K562 (cell line): Measurements from ENCODE around the gene APOBEC3A. TPM values are rescaled to one million over a fixed set of nuclear protein-coding genes. Genes with fewer than 3 reads are reported as not detected.

ENCODE experiments used
- CC2D1A ChIP-seq: fragments of 450-650 bp; IDR thresholded peaks from 2 replicates; pipeline ENCODE4 v1.6.1; 2017; ENCODE audit warnings: mild to moderate bottlenecking
- MAZ ChIP-seq, 2 experiments: fragments of 450-650 bp in 1 of 2; sonication (generic) in 1 of 2; formaldehyde crosslinking; IDR thresholded peaks in 1 of 2; conservative IDR thresholded peaks in 1 of 2; 2 replicates each; pipeline versions ENCODE4 v1.4.0 to v1.5.0; 2020; ENCODE audit warnings: mild to moderate bottlenecking in 1 of 2, missing genetic modification reagents in 1 of 2
- NUFIP1 ChIP-seq: fragments of 450-650 bp; IDR thresholded peaks from 2 replicates; pipeline ENCODE4 v1.6.1; 2018; ENCODE audit not compliant: partially characterized antibody
- RCOR1 ChIP-seq, 2 experiments: IDR thresholded peaks; 2 replicates each; pipeline ENCODE4 v1.6.1; 2012; ENCODE audit warnings: low read depth in 2 of 2, low read length in 2 of 2, borderline replicate concordance in 1 of 2, improper control_type of control experiment in 1 of 2
- SREBF2 ChIP-seq: sonication (generic); formaldehyde crosslinking; IDR thresholded peaks from 2 replicates; pipeline ENCODE4 v1.4.0; 2020; ENCODE audit warnings: mild to moderate bottlenecking, missing genetic modification reagents
- ZNF134 ChIP-seq: fragments of 250-450 bp; sonication (Bioruptor Pico); conservative IDR thresholded peaks from 2 replicates; pipeline ENCODE4 v1.4.0; 2020
- ZNF668 ChIP-seq: fragments of 250-450 bp; sonication (Bioruptor Pico); IDR thresholded peaks from 2 replicates; pipeline ENCODE4 v1.8.0; 2022; ENCODE audit warnings: mild to moderate bottlenecking, inconsistent platforms
- ZNF695 ChIP-seq: fragments of 450-650 bp; formaldehyde crosslinking; IDR thresholded peaks from 2 replicates; pipeline ENCODE4 v1.4.0; 2020; ENCODE audit warnings: mild to moderate bottlenecking, moderate library complexity
- polyA plus RNA-seq, 8 experiments: library from polyadenylated mRNA; depleted of rRNA in 4 of 8; stranded (reverse) in 5 of 8; unstranded in 3 of 8; fragments of >200 nt; fragmentation: Nextera tagmentation in 2 of 8; fragmentation: Illumina TruSeq in 1 of 8; extraction: Ambion mirVana in 2 of 8; extraction: Trizol in 1 of 8; gene quantifications; 2 replicates each; pipeline versions ENCODE4 v1.2.1 to v1.2.3, GENCODE V29; 2011 to 2014; ENCODE audit warnings: inconsistent platforms in 1 of 8, missing spikeins in 1 of 8
- total RNA-seq, 7 experiments: library from RNA; depleted of rRNA in 6 of 7; stranded (reverse); fragments of >200 nt in 6 of 7; fragmentation: Illumina TruSeq in 2 of 7; extraction: Trizol in 2 of 7; gene quantifications; 2 replicates each; pipeline versions ENCODE4 v1.2.1 to v1.2.3, GENCODE V29; 2011 to 2021; ENCODE audit warnings: low replicate concordance in 1 of 7
- TF ChIP-seq, protein P1 (sequence below): fragments of 450-650 bp; IDR thresholded peaks from 2 replicates; pipeline ENCODE4 v1.6.1; 2016; ENCODE audit warnings: antibody characterized with exemption
- TF ChIP-seq, protein P2 (sequence below): fragments of 250-450 bp; sonication (Bioruptor Pico); IDR thresholded peaks from 2 replicates; pipeline ENCODE4 v1.5.0; 2021
- TF ChIP-seq, protein P3 (sequence below): fragments of 250-450 bp; sonication (Bioruptor Pico); IDR thresholded peaks from 2 replicates; pipeline ENCODE4 v1.9.0; 2021; ENCODE audit warnings: mild to moderate bottlenecking
- TF ChIP-seq, protein P4 (sequence below): fragments of 250-450 bp; sonication (Bioruptor Pico); IDR thresholded peaks from 2 replicates; pipeline ENCODE4 v1.5.0; 2020; ENCODE audit warnings: mild to moderate bottlenecking

APOBEC3A gene
- total and polyA plus RNA-seq, 9 of the 15 experiments (the other 6 are each of a cell fraction or from before 2014, with no cell fraction given): 0.04 TPM; not detected in 8

DNA sequence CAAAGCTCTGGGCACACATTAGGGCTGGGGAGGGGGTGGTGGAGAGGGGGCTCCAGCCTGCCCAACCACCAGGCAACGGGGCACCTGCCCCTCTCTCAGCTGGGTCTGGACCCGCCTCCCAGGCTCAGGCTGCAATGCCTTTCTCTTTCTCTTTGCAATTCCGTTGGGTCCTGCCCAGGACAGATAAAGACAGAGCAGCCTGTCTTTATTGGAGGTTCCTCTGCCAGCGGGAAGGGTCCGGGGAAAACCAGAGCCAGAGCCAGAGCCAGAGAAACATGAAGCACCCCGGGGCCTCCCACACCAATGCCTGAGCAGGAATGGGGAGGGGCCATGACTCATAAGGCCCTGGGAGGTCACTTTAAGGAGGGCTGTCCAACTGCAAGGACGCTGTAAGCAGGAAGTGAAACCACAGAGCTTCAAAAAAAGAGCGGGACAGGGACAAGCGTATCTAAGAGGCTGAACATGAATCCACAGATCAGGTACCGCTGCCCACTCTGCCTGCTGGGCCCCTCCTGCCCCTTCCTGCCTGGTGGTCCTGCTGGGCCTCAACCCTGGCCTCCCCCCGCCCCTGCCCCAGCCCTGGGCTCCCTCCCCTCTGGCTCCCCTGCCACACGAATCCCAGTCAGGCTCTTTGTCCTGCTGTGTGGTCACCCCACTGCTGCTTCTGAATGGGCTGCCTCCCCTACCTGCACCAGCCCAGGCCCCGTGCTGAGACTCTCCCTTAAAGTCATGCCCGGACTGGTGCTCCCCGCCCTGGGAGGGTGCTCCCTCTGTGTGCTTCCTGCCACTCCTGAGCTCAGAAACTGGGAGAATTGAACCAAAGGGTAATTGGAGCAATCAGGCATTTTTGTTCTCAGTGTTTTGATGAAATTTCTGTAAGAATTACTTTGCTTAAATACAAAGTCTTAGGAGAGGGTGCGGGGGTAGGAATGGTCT lies 24.9 kb downstream of the APOBEC3A start, which contains the start of gene APOBEC3B (continued):
- TF ChIP-seq MAZ (CRISPR knock-in tag; conservative IDR thresholded peaks at IDR 0.05 in 1 of 2, IDR thresholded peaks at IDR 0.05 in 1 of 2) (peak in 1 of 2 experiments; percentile 79; a peak in 2 of 4 replicates), SREBF2 (CRISPR knock-in tag) (no peak), NUFIP1 (no peak), ZNF134 (CRISPR knock-in tag) (no peak), CC2D1A (0 out of 2 replicates have a peak, but pooled peaks have one; percentile 13), RCOR1 (IDR thresholded peaks at IDR 0.05; ENCODE audit: borderline replicate concordance in 1 of 2, low read depth in 2 of 2, low read length in 2 of 2) (peak in 1 of 2 experiments; percentile 69; a peak in 2 of 4 replicates), ZNF668 (no peak), ZNF695 (no peak)
- TF ChIP-seq, protein P1, sequence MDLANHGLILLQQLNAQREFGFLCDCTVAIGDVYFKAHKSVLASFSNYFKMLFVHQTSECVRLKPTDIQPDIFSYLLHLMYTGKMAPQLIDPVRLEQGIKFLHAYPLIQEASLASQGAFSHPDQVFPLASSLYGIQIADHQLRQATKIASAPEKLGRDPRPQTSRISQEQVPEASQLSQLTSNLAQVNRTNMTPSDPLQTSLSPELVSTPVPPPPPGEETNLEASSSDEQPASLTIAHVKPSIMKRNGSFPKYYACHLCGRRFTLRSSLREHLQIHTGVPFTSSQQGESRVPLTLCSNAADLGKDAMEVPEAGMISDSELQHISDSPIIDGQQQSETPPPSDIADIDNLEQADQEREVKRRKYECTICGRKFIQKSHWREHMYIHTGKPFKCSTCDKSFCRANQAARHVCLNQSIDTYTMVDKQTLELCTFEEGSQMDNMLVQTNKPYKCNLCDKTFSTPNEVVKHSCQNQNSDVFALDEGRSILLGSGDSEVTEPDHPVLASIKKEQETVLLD: no peak
- TF ChIP-seq, protein P2, sequence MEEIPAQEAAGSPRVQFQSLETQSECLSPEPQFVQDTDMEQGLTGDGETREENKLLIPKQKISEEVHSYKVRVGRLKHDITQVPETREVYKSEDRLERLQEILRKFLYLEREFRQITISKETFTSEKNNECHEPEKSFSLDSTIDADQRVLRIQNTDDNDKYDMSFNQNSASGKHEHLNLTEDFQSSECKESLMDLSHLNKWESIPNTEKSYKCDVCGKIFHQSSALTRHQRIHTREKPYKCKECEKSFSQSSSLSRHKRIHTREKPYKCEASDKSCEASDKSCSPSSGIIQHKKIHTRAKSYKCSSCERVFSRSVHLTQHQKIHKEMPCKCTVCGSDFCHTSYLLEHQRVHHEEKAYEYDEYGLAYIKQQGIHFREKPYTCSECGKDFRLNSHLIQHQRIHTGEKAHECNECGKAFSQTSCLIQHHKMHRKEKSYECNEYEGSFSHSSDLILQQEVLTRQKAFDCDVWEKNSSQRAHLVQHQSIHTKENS: no peak
- TF ChIP-seq, protein P3, sequence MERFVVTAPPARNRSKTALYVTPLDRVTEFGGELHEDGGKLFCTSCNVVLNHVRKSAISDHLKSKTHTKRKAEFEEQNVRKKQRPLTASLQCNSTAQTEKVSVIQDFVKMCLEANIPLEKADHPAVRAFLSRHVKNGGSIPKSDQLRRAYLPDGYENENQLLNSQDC (CRISPR knock-in tag): no peak
- TF ChIP-seq, protein P4, sequence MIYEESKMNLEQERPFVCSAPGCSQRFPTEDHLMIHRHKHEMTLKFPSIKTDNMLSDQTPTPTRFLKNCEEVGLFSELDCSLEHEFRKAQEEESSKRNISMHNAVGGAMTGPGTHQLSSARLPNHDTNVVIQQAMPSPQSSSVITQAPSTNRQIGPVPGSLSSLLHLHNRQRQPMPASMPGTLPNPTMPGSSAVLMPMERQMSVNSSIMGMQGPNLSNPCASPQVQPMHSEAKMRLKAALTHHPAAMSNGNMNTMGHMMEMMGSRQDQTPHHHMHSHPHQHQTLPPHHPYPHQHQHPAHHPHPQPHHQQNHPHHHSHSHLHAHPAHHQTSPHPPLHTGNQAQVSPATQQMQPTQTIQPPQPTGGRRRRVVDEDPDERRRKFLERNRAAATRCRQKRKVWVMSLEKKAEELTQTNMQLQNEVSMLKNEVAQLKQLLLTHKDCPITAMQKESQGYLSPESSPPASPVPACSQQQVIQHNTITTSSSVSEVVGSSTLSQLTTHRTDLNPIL (CRISPR knock-in tag): no peak
